Duodenal mucosa (tissue), 2 donors: ENCODE results near the gene NGDN.

Experiments used
- H3K27ac ChIP-seq: one replicate; pipeline ENCODE4 v1.7.0; 2013; ENCODE audit warnings: low read depth, low read length
- H3K27me3 ChIP-seq, 2 donors: one replicate each; pipeline ENCODE4 v1.7.0; 2013; ENCODE audit warnings: low read length in 2 of 2, control low read depth in 1 of 2; ENCODE audit not compliant: insufficient read depth in 2 of 2, control insufficient read depth in 1 of 2
- H3K36me3 ChIP-seq, 2 donors: one replicate each; pipeline ENCODE4 v1.7.0; 2013; ENCODE audit warnings: low read length in 2 of 2, control low read depth in 1 of 2; ENCODE audit not compliant: insufficient read depth in 2 of 2, control insufficient read depth in 1 of 2
- H3K4me1 ChIP-seq, 2 donors: one replicate each; pipeline ENCODE4 v1.7.0; 2013; ENCODE audit warnings: low read length in 2 of 2, control low read depth in 1 of 2; ENCODE audit not compliant: insufficient read depth in 2 of 2, control insufficient read depth in 1 of 2
- H3K4me3 ChIP-seq, 2 donors: one replicate each; pipeline ENCODE4 v1.7.0; 2013; ENCODE audit warnings: low read length in 2 of 2, low read depth in 1 of 2
- H3K9ac ChIP-seq, 2 donors: one replicate each; pipeline ENCODE4 v1.7.0; 2013; ENCODE audit warnings: low read length in 2 of 2, low read depth in 1 of 2
- H3K9me3 ChIP-seq, 2 donors: one replicate each; pipeline ENCODE4 v1.7.0; 2013; ENCODE audit warnings: low read length in 2 of 2, control low read depth in 1 of 2; ENCODE audit not compliant: control insufficient read depth in 1 of 2

NGDN gene

DNA sequence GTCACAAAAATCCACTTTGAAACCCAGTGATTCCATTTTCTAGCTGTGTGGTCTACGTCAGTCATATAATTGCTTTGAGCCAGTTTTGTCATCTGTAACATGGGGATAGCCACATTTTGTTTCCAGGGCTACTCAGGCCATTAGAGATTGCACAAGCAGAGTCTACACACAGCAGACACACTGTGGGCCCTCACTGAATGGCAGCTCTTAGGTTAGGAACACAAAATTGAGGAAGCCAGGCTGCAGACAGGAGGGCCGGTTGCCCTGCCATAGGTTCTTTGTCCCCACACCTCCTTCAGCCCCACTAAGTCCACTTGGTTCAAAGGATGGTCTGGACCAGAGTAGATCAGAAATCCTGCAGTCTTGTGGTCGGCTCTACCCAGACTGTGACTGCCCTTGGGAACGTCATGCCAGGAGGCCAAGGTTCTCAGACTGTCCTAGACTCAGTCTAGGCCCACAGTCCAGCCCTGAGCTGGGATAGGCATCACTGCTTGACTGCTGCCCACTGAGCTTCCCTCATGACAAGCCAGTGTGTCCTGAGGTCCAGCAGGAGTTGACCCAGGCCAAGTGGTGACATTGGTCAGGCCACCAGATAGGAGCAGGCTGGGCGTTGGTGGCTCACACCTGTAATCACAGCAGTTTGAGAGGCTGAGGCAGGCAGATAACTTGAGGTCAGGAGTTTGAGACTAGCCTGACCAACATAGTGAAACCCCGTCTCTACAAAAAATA lies 30.2 kb upstream of the NGDN start:
- Histone ChIP-seq H3K4me3 (no peak overlapping the region), H3K9ac (no peak overlapping the region), H3K27me3 (no peaks in the 10 kb centered on the region), H3K9me3 (no peaks in the 10 kb centered on the region), H3K27ac (no peak overlapping the region), H3K4me1 (no peaks in the 10 kb centered on the region), H3K36me3 (no peaks in the 10 kb centered on the region)

DNA sequence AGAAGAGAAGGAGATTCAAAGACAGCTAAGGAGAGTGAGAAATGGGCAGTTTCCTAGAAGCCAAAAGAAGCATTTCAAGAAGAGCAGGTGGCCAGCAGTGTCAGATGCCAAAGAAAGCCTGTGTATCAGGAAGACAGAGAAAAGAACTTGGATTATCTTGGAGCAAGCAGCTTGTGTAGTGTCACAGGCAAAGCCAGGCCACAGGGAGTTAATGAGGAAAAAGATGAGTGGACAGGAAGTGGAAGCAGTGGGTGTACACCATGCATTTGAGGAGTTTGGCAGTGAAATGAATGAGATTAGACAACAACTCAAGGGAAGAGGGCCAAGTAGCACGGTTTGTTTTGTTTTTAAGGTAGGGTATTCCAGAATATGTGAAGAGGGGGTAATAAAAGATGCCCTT lies 28.4 kb upstream of the NGDN start:
- Histone ChIP-seq H3K27me3 (no peaks in the 10 kb centered on the region), H3K4me3 (no peak overlapping the region), H3K9me3 (no peaks in the 10 kb centered on the region), H3K4me1 (peaks cover 0 to 2% of the 10 kb centered on the region in 2 donors), H3K9ac (no peak overlapping the region), H3K27ac (no peak overlapping the region), H3K36me3 (no peaks in the 10 kb centered on the region)

DNA sequence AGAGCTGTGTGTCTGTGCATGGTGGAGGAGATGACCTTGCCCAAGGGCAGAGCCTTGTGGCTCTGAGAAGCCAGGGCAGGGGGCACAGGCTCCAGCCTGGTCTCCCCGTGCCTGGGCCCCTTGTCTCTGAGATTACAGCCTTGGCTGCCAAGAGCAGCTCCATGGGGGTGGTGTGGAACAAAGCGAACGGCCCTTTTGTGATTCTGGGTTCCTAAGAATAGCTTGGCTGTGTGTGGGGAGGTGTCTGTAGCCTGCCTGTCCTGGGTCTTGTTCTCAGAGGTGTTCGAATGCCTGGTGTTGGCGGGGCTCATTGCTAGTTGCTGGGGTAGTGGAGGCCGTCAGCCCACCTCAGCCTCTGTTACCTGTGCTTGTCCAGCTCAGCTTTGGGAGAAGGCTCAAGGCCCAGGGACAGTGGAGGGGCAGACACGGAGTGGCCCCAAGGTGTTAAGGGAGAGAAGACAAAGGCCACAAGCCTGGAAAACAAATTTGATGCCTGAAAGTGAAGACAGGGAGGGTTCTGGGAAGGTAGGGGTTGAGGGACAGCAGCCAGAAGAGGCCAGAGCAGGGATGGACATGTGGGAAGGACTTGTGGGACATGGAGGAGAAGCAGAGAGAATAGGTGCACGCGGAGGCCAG lies 26.7 kb upstream of the NGDN start:
- no peak overlapping the region for H3K9ac ChIP-seq

GRCh38 chr14:23443411-23443812 lies 26.1 kb upstream of the NGDN start:
- Histone ChIP-seq H3K4me1 (peaks cover 20 to 24% of the 10 kb centered on the region in 2 donors), H3K9me3 (no peaks in the 10 kb centered on the region), H3K27ac (no peak overlapping the region), H3K9ac (no peak overlapping the region), H3K4me3 (no peak overlapping the region), H3K36me3 (no peaks in the 10 kb centered on the region), H3K27me3 (no peaks in the 10 kb centered on the region)

More for the DNA sequence above, 26.7 kb upstream of the NGDN start:
- no peaks in the 10 kb centered on the region for H3K9me3 ChIP-seq
- H3K4me1 ChIP-seq, result peaks cover 16 to 19% of the 10 kb centered on the region in 2 donors
- no peak overlapping the region for H3K4me3 ChIP-seq
- H3K27ac ChIP-seq, result no peak overlapping the region
- H3K27me3 ChIP-seq, result no peaks in the 10 kb centered on the region
- H3K36me3 ChIP-seq, result no peaks in the 10 kb centered on the region

GRCh38 chr14:23443881-23444280 lies 25.6 kb upstream of the NGDN start:
- Histone ChIP-seq H3K27ac (no peak overlapping the region), H3K9me3 (no peaks in the 10 kb centered on the region), H3K4me1 (peaks cover 23 to 29% of the 10 kb centered on the region in 2 donors), H3K4me3 (no peak overlapping the region), H3K9ac (no peak overlapping the region), H3K36me3 (no peaks in the 10 kb centered on the region), H3K27me3 (no peaks in the 10 kb centered on the region)

- H3K27ac ChIP-seq, result no peak overlapping the region
- no peaks in the 10 kb centered on the region for H3K9me3 ChIP-seq
- H3K4me1 ChIP-seq, result peaks cover 23 to 32% of the 10 kb centered on the region in 2 donors
- H3K36me3 ChIP-seq, result no peaks in the 10 kb centered on the region
- no peaks in the 10 kb centered on the region for H3K27me3 ChIP-seq
- H3K4me3 ChIP-seq, result no peak overlapping the region
- no peak overlapping the region for H3K9ac ChIP-seq
Measured at GRCh38 chr14:23444314-23444713, 25.2 kb upstream of the NGDN start.

GRCh38 chr14:23445773-23446172 lies 23.7 kb upstream of the NGDN start:
- Histone ChIP-seq H3K27me3 (no peaks in the 10 kb centered on the region), H3K36me3 (no peaks in the 10 kb centered on the region), H3K9ac (no peak overlapping the region), H3K9me3 (no peaks in the 10 kb centered on the region), H3K4me3 (no peak overlapping the region), H3K27ac (no peak overlapping the region), H3K4me1 (peaks cover 23 to 32% of the 10 kb centered on the region in 2 donors)

GRCh38 chr14:23446291-23446851 lies 23.1 kb upstream of the NGDN start:
- Histone ChIP-seq H3K27me3 (no peaks in the 10 kb centered on the region), H3K4me3 (no peak overlapping the region), H3K27ac (no peak overlapping the region), H3K4me1 (peaks cover 23 to 32% of the 10 kb centered on the region in 2 donors), H3K9me3 (no peaks in the 10 kb centered on the region), H3K36me3 (no peaks in the 10 kb centered on the region), H3K9ac (no peak overlapping the region)

- no peaks in the 10 kb centered on the region for H3K27me3 ChIP-seq
- H3K9me3 ChIP-seq, result no peaks in the 10 kb centered on the region
- no peak overlapping the region for H3K27ac ChIP-seq
- peaks cover 23 to 32% of the 10 kb centered on the region in 2 donors for H3K4me1 ChIP-seq
- no peak overlapping the region for H3K9ac ChIP-seq
- no peaks in the 10 kb centered on the region for H3K36me3 ChIP-seq
- H3K4me3 ChIP-seq, result no peak overlapping the region
Measured at GRCh38 chr14:23447361-23448350, 21.8 kb upstream of the NGDN start.
